ENCODE data around the gene UPK1A.

- TF ChIP-seq CTCF (IDR thresholded peaks at IDR 0.05; ENCODE audit: low read depth, low read length) (no peak), EZH2phosphoT487 (IDR thresholded peaks at IDR 0.05; ENCODE audit: low read depth) (no peak)
These were observed 53.8 kb downstream of the UPK1A start for GRCh38 chr19:35720163-35720524.
